RWPE2 (cell line): ENCODE measurements around the gene C1orf53.

Experiments used
- ATAC-seq: fragments of 200-7000 bp; cut with Tn5 transposase; 3 replicates; pipeline ENCODE4 v1.9.1; 2021; ENCODE audit warnings: low read depth
- DNase-seq: peaks from one replicate; pipeline ENCODE4 v3.0.0-alpha.2; 2020; ENCODE audit warnings: low spot score
- H3K27ac ChIP-seq: fragments of 450-650 bp; 2 replicates; pipeline ENCODE4 v1.5.1; 2017; ENCODE audit warnings: mild to moderate bottlenecking; ENCODE audit not compliant: poor library complexity, severe bottlenecking
- H3K27me3 ChIP-seq: fragments of 250-450 bp; sonication (Bioruptor Pico); 2 replicates; pipeline ENCODE4 v1.5.1; 2021; ENCODE audit warnings: mild to moderate bottlenecking, moderate library complexity; ENCODE audit not compliant: insufficient read depth, poor library complexity, severe bottlenecking
- H3K36me3 ChIP-seq: fragments of 250-450 bp; sonication (Bioruptor Pico); 2 replicates; pipeline ENCODE4 v1.5.1; 2020; ENCODE audit warnings: low read depth, mild to moderate bottlenecking, moderate library complexity
- H3K4me1 ChIP-seq: fragments of 250-450 bp; sonication (Bioruptor Pico); 2 replicates; pipeline ENCODE4 v1.5.1; 2021; ENCODE audit warnings: mild to moderate bottlenecking, moderate library complexity; ENCODE audit not compliant: insufficient read depth, poor library complexity, severe bottlenecking
- H3K4me3 ChIP-seq: fragments of 250-450 bp; sonication (Bioruptor Pico); 2 replicates; pipeline ENCODE4 v1.5.1; 2021; ENCODE audit warnings: mild to moderate bottlenecking, moderate library complexity; ENCODE audit not compliant: severe bottlenecking
- H3K9me3 ChIP-seq: fragments of 250-450 bp; sonication (Bioruptor Pico); 2 replicates; pipeline ENCODE4 v1.5.1; 2021; ENCODE audit warnings: mild to moderate bottlenecking, moderate library complexity; ENCODE audit not compliant: severe bottlenecking
- CTCF ChIP-seq: fragments of 450-650 bp; IDR thresholded peaks from one replicate; pipeline ENCODE4 v1.5.1; 2017; ENCODE audit warnings: mild to moderate bottlenecking, moderate library complexity; ENCODE audit not compliant: poor library complexity, severe bottlenecking

C1orf53 gene

GRCh38 chr1:197884173-197884572, 18.3 kb upstream of the C1orf53 start:
- DNase-seq: no peak
- Histone ChIP-seq H3K27me3 (no peaks in the 10 kb centered on the region), H3K4me1 (no peaks in the 10 kb centered on the region), H3K4me3 (no peak overlapping the region), H3K9me3 (no peaks in the 10 kb centered on the region), H3K36me3 (no peaks in the 10 kb centered on the region), H3K27ac (no peak overlapping the region)
- TF ChIP-seq CTCF: no peak
- ATAC-seq: no peak

GRCh38 chr1:197890936-197891335, 11.5 kb upstream of the C1orf53 start:
- no peak for DNase-seq
- no peak overlapping the region for H3K4me3 ChIP-seq

GRCh38 chr1:197892684-197893083, 9.7 kb upstream of the C1orf53 start:
- no peak for ATAC-seq
- Histone ChIP-seq H3K4me1 (no peaks in the 10 kb centered on the region), H3K4me3 (no peak overlapping the region), H3K27ac (no peak overlapping the region), H3K27me3 (no peaks in the 10 kb centered on the region), H3K36me3 (no peaks in the 10 kb centered on the region), H3K9me3 (no peaks in the 10 kb centered on the region)
- TF ChIP-seq CTCF: no peak
- no peak for DNase-seq

More at GRCh38 chr1:197890936-197891335, 11.5 kb upstream of the C1orf53 start:
- no peaks in the 10 kb centered on the region for H3K27me3 ChIP-seq
- ATAC-seq: no peak
- no peaks in the 10 kb centered on the region for H3K4me1 ChIP-seq
- H3K36me3 ChIP-seq: no peaks in the 10 kb centered on the region
- no peak for TF ChIP-seq CTCF
- no peaks in the 10 kb centered on the region for H3K9me3 ChIP-seq
- H3K27ac ChIP-seq: no peak overlapping the region

- ATAC-seq: no peak
- H3K36me3 ChIP-seq: no peaks in the 10 kb centered on the region
- no peak overlapping the region for H3K4me3 ChIP-seq
- H3K27ac ChIP-seq: no peak overlapping the region
- TF ChIP-seq CTCF: no peak
- H3K4me1 ChIP-seq: no peaks in the 10 kb centered on the region
- H3K9me3 ChIP-seq: no peaks in the 10 kb centered on the region
- no peak for DNase-seq
- H3K27me3 ChIP-seq: no peaks in the 10 kb centered on the region
Observed at GRCh38 chr1:197896301-197896700, 6.1 kb upstream of the C1orf53 start.

GRCh38 chr1:197899037-197899436, 3.4 kb upstream of the C1orf53 start:
- TF ChIP-seq CTCF: no peak
- no peak overlapping the region for H3K4me3 ChIP-seq
- H3K36me3 ChIP-seq: no peaks in the 10 kb centered on the region
- no peak for ATAC-seq
- DNase-seq: no peak
- H3K27ac ChIP-seq: no peak overlapping the region
- no peaks in the 10 kb centered on the region for H3K4me1 ChIP-seq
- H3K27me3 ChIP-seq: no peaks in the 10 kb centered on the region
- H3K9me3 ChIP-seq: no peaks in the 10 kb centered on the region
